Bladder microvascular endothelial cell (primary cell): ENCODE data around the gene AGRN. TPM values are rescaled to one million over a fixed set of nuclear protein-coding genes. Genes with fewer than 3 reads are reported as not detected.

Source experiments
- total RNA-seq: library from RNA; depleted of rRNA; stranded (reverse); fragments of >200 nt; gene quantifications from 2 replicates; pipeline ENCODE4 v1.2.3, GENCODE V29; 2014

The AGRN gene
- total RNA-seq, result 97.1 and 238 TPM in 2 replicates

GRCh38 chr1:1020000-1020404, at the start of gene AGRN:
AGRN (plus strand) TSS chr1:1020120; CDS start chr1:1020173, 53 bp downstream.

GRCh38 chr1:981955-982558, 37.9 kb upstream of the AGRN start, which contains the start of gene PERM1:
PERM1 (minus strand) TSS chr1:982093; CDS start chr1:981029, 1,064 bp downstream.

DNA sequence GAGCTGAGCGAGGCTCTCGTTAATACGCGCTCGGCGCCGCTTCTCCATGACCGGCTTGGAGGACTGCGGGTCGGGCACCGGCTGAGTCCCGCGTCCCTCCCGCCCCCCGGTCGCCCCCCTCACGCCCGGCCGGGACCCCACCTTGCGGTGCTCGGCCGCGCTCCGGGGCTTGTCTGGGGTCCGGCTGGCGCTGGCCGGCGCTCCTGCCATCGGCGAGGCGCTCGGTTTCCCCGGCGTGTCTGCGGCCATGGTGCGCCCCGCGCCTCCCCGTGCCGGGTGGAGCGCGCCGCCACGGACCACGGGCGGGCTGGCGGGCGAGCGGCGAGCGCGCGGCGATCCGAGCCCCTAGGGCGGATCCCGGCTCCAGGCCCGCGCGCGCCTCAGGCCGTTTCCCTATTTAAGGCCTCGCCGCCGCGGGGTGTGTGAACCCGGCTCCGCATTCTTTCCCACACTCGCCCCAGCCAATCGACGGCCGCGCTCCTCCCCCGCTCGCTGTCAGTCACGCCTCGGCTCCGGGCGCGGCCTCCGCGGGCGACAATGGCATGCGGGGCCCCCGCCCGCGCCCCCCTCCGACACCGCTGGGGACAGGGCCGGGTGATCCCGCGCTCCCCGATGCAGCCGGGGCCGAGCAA, 20.1 kb upstream of the AGRN start, which contains the start of gene HES4:
HES4 (minus strand) TSS at position 373 of the 632 bp plus-strand sequence; CDS start at position 249, 124 bp downstream.

DNA sequence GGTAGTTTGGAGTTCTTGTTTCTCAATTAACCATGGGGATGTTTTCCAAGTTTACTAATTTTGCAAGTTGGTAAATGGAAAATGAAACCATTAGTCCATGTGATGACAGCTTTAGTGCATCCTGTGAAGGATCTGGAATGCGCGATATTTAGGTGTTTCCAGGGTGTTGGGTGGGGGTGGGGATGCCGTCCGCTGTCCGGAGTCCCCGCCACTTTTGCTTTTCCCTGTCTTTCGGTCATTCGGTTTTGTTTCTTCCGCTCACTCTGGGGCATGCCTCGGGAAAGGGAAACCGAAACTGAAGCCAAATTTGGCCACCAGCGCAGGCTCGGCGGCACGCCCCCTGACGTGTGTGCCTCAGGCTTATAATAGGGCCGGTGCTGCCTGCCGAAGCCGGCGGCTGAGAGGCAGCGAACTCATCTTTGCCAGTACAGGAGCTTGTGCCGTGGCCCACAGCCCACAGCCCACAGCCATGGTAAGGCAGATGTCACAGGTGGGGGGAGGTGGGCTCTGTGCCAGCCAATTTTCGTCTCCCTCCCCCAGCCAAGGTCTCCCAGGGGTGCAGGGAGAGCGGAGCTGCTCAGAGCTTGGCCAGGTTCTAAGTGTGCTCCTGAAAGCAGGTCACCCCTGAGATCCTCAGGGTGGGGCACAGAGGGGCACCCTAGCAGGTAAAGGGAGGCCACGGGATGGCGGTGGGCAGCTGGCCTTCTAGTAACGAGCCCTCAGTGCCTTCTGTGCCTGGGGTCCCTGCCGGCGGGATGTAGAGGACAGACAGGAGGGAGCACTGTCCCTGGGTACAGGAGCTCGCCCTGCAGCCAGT, 6.6 kb upstream of the AGRN start, which contains the start of gene ISG15:
ISG15 (plus strand) TSS at position 393 of the 817 bp plus-strand sequence; CDS start at position 470, 77 bp downstream.

DNA sequence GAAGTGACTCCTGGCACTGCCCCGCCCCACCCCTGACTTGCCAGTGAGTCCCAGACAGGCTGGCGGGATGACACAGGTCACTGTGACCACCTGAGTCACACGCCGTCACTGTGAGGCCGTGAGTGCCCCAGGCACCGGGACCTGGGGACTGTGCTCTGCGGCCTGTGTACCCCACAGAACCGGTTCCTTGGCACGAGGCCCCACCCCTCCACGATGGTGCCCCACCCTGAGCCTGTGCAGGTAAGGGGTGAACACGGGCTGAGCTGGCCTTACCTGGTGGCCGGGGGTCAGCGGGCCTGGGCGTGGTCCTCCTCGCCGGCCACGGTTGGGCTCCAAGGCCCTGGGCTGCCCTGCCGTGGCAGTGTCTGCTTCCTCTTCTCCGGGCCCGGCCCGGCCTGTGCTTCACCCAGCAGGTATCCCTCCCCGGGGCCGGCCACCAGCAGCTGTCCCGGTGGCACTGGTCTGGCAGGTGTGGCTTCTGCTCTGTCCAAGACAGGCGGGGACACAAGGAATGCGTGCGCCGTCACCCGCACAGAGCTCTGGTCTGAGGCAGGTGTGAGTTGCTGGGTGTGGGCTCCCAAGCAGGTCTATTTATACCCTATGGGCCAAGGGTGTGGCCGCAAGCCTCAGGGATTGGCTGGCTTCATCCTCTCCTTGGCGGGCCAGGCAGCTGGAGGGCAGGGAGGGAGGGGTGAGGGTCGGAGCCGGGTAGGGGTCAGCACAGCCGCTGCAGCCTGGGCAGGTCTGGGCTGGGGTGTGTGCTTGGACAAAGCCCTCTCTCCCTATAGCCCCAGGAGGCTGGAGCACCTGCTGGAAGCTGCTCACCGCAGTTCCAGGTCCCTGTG, 54.0 kb downstream of the AGRN start, which contains the start of gene RNF223:
RNF223 (minus strand) TSS at position 564 of the 845 bp plus-strand sequence. CDS start 1,740 bp downstream, outside the sequence.

Other genes with a start within 250 kb of the AGRN start
- not detected in 2 replicates for gene SAMD11, start 96.2 kb upstream of the AGRN start, total RNA-seq
- 65.4 and 87.5 TPM in 2 replicates for gene NOC2L, start 60.9 kb upstream of the AGRN start, total RNA-seq
- 3.7 and 8.5 TPM in 2 replicates for gene KLHL17, start 59.5 kb upstream of the AGRN start, total RNA-seq
- 0.16 and 0.31 TPM in 2 replicates for gene PLEKHN1, start 53.6 kb upstream of the AGRN start, total RNA-seq
- not detected in 2 replicates for gene PERM1, start 38.0 kb upstream of the AGRN start, total RNA-seq
- 19.6 and 32.3 TPM in 2 replicates for gene HES4, start 20.0 kb upstream of the AGRN start, total RNA-seq
- 87.4 and 256 TPM in 2 replicates for gene ISG15, start 6.6 kb upstream of the AGRN start, total RNA-seq
- not detected in 2 replicates for gene RNF223, start 54.2 kb downstream of the AGRN start, total RNA-seq
- 6.2 and 9.3 TPM in 2 replicates for gene C1orf159, start 96.0 kb downstream of the AGRN start, total RNA-seq
- gene TTLL10, start 153.8 kb downstream of the AGRN start, total RNA-seq, result not detected in 2 replicates
- gene TNFRSF18, start 186.5 kb downstream of the AGRN start, total RNA-seq, result 1.0 TPM in 1 of 2 replicates, not detected in the other
- 2.1 and 7.7 TPM in 2 replicates for gene TNFRSF4, start 194.0 kb downstream of the AGRN start, total RNA-seq
- 89.2 and 155 TPM in 2 replicates for gene SDF4, start 211.9 kb downstream of the AGRN start, total RNA-seq
- gene B3GALT6, start 212.1 kb downstream of the AGRN start, total RNA-seq, result 16.5 and 25.5 TPM in 2 replicates
- 0.32 and 0.57 TPM in 2 replicates for gene C1QTNF12, start 226.6 kb downstream of the AGRN start, total RNA-seq